GM12891 (cell line): ENCODE results near the gene PSTPIP2.

Source experiments
- PAX5 ChIP-seq: IDR thresholded peaks from 2 replicates; pipeline ENCODE4 v1.6.1; 2011; ENCODE audit warnings: low read length, moderate library complexity, mild to moderate bottlenecking; ENCODE audit not compliant: insufficient read depth, severe bottlenecking
- POLR2A ChIP-seq: IDR thresholded peaks from 2 replicates; pipeline ENCODE4 v1.6.1; 2011; ENCODE audit warnings: low read depth, low read length, control low read depth
- POLR2AphosphoS5 ChIP-seq: IDR thresholded peaks from 2 replicates; pipeline ENCODE4 v1.6.1; 2011; ENCODE audit warnings: low read depth, low read length, control low read depth
- POU2F2 ChIP-seq: IDR thresholded peaks from 2 replicates; pipeline ENCODE4 v1.6.1; 2011; ENCODE audit warnings: low read depth, mild to moderate bottlenecking, control low read depth, low read length, moderate library complexity
- SPI1 ChIP-seq: IDR thresholded peaks from 2 replicates; pipeline ENCODE4 v1.6.1; 2011; ENCODE audit warnings: low read depth, low read length, control low read depth
- TAF1 ChIP-seq: IDR thresholded peaks from 2 replicates; pipeline ENCODE4 v1.6.1; 2011; ENCODE audit warnings: low read depth, low read length, control low read depth

- TF ChIP-seq TAF1 (no peak), SPI1 (no peak), POLR2A (no peak), POLR2AphosphoS5 (no peak), PAX5 (no peak), POU2F2 (no peak)
Observed at GRCh38 chr18:46046126-46046525, 25.9 kb downstream of the PSTPIP2 start.
